ENCODE data around the gene ST3GAL6.

The ST3GAL6 gene

DNA sequence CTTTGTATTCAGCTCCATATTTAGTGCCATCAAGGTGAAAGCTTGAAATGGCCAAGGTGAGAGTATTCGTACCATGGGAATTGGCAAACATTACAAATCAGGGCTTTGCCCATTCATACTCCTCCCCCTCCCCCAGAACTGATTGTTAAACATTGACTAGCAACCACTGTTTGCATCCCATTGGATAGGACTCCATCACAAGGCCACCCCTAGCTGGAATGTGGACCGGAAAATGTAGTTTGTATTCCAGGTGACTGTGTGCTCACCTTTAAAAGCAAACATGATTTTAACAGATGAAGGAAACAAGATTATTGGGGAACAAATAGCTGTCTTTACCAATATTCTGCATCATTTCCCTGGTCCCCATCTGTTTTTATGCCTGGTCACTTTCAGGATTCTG, 14.1 kb downstream of the ST3GAL6 start:
- no peak for DNase-seq (ENCODE audit: low read depth)

DNA sequence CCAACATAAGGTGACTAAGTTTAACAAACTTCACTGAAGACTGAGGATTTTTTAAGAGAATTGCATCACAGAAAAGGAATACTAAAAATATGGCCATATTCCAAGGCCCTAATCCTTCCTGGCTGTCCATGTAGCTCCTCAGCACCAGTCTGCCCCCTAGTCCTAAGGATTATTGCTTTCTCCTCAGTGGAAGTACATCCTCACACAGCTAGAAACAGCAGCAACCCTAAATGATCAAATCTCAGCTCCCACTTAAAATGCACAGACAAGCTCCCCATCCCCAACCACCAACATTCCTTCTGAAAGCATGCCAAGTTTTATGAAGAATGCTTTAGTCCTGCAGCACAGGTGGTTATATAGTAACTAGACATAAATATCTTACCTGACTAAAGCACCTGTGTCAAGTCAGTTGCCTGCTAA, 14.7 kb downstream of the ST3GAL6 start:
- DNase-seq (ENCODE audit: low read depth), result no peak

DNA sequence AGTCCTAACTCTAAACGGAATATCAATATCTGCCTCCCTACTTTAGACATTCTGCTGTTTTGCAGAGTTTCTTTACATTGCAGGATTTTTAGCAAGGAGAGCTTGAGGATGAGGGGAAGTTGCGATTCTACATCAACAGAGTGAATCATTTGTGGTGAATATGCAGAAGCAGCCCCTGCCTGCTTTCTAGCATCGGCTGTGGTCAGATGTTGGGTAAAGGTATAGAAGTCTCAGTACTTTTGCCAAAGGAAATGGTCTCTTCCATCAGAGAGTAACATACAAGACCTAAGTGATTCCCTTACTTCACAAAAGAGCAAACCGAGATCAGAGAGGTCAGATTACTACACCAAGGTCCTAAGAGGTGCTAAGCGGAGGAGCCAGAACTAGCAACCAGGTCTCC, 15.2 kb downstream of the ST3GAL6 start:
- no peak for DNase-seq (ENCODE audit: low read depth)

DNA sequence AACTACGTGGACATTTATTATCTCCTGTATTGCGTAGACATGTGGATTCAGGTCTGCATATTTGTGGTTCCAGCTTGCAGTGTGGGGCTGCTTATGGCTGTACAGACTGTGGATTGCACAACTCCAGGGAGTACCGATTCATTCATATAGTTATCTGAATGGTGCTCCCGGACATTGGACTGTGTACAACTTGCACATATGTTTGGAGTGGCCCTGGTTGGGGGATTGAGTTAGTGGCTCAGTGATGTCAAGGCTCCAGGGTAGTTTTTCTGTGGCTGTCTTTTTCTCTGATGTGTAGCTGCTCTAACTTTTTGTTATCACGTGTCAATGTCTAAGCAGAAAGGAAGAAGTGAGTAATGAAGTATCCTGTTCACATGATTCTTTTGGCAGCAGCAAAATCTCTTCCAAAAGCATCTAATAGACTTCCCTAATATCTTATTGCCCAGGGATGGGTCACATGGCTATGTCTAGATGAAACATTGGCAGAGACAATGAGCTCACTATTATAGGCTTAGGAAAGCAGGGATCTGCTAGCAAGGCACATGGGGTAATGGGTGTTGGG, 15.8 kb downstream of the ST3GAL6 start:
- DNase-seq (ENCODE audit: low read depth), result no peak

DNA sequence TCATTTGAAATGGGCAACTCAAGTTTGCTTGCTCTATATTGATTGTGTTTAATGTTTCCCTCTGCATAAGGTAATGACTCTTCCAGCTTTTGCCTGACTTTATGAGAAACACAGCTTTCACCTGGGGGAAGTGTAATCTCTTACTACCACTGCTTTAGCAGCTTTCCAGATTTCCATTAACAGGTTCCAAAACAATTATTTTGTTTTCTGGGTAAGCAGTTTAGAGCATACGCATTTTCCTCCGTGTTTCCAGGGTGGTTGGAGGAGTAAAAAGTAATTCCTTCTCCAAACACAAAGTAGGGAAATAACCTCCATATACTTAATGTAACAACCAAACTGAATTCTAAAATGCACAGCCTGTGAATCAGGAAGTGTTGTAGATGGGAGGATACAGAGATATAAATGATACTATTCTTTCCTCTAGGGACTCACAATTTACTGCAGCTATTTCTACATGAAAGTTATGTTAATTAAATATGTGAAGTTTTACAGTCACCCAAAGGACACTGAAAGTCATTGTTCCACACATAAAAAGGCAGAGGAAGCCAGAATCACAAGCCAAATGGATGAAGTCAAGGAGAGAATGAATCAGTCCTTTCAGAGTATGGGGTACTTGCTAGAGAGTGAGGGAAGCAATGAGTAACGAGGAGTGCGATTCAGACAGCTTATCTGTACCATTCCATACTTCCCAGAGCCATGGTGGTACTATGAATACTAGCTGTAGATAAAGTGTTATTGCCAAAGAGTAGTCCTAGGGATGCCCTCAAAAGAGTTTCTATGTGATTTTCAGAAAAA, 16.6 kb downstream of the ST3GAL6 start:
- no peak for DNase-seq (ENCODE audit: low read depth)

DNA sequence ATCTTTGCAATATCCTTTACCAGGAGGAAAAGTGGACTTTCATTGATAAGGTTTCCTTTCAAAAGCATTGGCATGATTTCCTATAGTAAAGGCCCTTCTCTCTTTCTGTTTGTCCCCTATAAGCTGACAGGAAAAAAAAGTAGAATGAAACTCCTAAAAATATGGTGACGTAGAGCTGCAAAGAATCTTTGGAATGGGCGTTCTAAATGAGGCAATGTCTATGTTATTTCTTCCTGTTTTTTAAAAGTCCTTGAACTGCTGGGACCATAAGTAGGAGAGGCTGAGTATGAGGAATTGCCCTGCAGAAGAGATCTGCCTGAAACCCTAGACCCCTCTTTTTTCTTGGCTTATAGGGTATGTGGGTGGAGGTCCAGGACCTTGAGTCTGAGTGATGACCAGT, 17.2 kb downstream of the ST3GAL6 start:
- DNase-seq (ENCODE audit: low read depth), result no peak

DNA sequence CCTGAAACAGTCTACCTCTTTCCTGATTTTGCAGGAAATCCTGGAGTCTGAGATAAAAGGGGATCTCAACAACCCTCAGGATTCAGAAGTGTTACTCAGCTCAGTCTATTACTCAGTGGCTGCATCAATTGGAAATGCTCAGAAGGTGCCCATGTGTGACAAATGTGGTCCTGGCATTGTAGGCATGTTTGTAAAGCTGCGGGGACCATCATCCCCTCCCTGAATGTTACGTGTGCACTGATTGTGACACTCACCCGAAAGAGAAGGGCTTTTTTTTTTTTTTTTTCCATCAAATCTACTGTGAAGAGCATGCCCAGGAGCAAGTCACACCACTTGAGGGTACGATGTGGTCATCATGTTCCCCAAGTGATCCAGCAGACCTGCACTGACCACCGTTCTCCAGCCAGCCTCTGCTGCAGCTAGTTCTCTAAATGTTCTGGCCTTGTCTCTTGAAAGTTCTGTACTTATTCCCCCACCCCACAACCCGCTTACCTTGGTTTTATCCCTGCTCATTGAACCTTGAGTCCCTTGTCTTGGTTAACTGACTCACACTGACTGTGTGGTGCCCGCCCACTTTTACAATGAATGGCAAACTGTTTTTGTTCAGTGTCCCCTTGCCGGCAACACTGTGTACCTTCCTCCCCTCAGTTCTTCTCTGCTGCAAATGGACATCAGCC, 19.8 kb downstream of the ST3GAL6 start:
- no peak for DNase-seq (ENCODE audit: low read depth)

DNA sequence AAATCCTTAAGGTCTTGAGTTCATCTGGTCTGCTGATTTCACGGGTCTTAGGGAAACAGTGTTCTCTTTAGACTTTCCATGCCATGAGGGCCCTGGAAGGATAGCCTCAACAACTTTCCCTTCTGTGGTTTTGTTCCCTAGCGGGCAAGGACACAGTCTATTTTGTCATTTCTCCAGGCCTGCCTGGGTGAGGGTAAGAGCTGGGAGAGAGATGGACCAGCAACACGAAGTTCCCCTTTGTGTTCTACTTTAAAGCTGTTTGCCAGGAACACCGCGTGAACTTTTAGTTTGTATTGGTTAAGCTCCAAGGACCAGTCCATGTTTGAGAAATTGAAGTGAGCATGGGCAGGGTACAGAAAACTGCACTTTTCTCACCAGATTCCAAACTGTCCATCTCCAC, 20.9 kb downstream of the ST3GAL6 start:
- DNase-seq (ENCODE audit: low read depth), result no peak

DNA sequence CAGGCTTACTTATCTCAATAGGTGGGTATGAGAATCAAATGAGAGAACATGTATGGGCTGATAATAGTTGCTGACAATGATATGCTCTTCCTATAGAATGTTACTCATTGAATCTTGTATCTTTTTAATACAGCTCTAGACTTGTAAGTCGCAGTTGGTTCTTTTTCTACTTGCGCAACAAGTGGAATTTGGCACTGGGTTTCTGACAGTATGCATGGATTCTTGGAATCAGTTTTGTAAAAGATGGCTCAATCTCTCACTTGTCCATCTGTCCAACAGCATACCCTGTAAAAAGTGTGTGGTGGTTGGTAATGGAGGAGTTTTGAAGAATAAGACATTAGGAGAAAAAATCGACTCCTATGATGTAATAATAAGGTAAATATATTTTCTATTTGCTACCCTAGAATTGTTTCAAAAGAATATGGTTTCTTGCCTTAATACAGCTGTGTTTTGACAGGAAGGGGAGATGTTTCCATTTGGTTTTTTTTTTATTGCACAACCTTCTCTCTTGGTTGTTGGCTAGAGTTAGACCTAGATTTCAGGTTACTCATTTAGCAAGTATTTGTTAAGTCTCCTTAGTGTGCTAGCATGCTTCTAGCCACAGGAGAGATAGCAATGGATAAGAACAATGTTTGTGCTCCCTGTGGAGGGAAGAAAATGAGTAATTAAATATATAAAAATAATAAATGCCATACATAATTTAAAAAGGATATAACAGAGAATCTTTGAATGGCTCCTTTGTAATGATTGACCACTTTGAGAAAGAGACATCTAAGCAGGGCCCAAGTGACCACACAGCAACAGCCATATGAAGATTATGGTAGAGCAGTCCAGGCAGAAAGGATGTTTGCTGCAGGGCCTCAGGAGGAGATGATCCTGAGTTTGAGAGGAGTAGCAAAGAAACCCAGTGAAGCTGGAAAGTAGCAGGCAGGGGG, 21.8 kb downstream of the ST3GAL6 start:
- DNase-seq (ENCODE audit: low read depth), result no peak

DNA sequence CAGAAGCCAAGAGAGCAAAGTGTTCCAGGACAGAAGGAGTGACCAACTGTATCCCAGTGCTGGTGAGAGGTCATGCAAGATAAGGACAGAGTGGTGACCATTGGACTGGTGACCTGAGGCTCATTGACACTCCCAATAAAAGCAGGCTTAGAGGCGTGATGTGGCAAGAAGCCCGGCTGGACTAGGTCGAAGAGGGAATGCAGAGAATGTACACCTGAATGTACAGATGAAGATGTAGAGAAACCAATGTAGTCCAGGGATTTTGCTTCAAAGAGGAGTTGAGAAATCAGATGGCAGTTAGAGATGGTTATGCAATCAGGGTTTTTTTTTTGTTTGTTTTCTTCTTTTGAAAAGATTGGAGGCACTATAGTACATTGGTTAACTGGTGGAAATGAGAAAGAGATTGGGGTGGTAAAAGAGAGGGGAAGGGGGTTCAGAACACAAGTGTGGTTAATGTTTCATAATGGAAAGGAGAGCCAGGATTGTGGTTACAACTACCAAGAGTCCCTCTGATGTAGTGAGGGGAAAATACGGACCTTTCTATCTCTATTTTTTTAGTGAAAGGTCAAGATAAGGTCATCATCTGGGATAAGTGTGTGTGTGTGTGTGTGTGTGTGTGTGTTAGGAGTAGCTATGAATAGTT, 23.3 kb downstream of the ST3GAL6 start:
- no peak for DNase-seq (ENCODE audit: low read depth)

DNA sequence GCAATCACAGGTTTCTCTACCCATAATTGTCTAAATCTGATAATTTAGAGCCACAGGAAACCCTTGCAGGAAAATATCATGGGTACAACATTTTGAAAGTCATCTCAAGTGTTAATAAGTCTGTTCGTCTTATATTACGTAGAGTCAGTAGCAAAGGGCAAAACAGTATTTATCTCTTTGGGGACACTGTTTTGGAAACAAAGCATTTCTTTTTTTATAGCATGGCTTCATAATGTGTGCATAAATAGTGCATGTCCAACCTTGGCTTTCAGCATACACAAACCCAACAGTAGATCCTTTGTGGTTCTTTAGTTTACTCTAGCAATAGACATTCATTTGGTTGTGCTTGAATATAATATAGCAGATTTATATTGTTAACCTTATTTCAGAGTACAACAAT, 24.0 kb downstream of the ST3GAL6 start:
- DNase-seq (ENCODE audit: low read depth), result no peak

DNA sequence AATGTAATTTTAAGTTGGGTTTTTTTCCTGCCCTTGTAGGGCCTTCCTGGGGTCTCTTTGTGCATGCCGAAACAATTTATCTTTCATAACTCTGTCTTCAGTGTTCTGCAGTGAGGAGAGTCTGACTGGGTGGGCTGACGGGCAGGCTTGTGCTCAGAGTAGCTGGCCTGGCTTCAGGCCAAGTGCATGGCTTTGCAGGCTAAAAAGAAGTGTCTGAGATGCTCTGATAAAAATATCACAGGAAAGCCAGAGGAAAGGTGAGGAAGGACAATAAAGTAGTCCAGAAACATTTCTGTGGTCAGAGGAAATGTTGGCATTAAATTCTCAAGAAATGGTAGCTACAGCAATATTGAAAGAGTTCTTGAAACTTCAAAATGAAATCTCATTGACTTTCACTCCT, 25.5 kb downstream of the ST3GAL6 start:
- no peak for DNase-seq (ENCODE audit: low read depth)

DNA sequence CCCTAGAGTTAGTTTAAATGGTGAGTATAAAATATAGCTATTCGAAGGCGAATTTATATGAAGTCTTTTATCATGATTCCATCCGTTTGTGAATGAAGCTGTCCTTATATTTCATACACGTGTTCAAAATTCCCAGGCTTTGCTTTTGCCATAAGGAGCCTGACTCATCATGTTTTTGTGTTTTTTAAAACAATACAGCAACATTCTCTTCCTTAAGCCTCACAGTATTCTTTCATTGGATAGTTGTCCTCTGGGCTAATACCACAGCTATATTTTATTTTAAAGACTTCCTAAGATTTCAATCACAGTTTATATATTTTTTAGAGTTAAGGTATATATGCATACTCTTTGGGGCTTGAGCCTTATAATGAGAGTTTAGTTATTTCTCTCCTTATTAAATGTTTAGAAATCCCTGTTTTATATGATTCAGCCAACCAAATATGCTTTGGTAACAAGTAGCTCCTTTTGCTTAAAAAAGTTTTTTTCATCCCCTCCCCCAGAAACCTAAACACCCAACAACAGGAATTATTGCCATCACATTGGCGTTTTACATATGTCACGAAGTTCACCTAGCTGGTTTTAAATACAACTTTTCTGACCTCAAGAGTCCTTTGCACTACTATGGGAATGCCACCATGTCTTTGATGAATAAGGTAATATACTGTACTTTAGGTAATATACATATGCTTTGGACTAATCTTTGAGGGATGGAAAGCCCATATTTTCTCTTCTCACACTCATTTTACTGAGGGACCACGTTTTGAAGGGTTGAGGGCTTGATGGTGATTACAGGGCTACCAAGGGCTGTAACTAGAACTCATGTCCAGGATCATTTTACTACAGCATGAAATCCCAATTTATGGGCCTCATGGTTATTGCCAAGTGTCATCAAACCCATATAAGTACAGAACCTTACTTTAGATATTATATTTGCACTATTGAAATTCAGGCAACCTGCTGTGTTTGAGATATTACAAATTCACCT, 28.5 kb downstream of the ST3GAL6 start:
- DNase-seq (ENCODE audit: low read depth), result no peak

DNA sequence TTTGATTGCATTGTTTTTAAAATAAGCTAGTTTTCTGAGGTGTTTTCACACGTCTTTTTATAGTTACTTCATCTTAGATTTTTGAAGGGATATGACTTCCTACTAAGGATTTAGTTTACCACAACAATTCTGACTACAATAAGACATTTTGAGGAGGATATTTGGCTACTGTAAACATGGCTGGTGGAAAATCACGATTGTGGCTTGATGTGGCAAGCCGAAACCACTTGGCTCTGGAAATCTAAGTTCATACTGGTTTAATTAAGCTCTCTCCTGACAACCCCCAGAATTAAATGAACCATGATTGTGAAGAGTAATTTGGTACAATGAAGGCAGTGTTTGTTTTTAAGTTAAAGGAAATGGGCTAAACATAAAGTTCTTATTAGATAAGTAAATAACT, 30.8 kb downstream of the ST3GAL6 start:
- no peak for DNase-seq (ENCODE audit: low read depth)

DNA sequence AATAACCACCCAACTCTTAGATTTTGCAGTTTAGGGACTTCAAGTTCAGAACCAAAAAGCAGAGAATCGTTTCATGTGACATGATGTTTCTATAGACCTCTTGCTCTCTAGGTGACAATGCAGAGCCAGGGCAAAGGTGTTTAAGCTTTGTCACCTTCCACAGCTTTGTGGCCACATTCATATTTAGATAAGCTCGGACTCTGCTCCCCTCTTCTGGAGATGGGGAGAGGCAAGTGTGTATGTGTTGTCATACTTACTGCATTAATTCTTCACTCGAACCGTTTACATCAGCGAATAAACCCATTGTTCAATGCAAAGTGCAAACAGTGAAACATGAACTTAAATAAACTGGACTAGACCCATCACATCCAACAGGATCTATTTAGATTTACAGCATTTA, 33.2 kb downstream of the ST3GAL6 start:
- DNase-seq (ENCODE audit: low read depth), result no peak

DNA sequence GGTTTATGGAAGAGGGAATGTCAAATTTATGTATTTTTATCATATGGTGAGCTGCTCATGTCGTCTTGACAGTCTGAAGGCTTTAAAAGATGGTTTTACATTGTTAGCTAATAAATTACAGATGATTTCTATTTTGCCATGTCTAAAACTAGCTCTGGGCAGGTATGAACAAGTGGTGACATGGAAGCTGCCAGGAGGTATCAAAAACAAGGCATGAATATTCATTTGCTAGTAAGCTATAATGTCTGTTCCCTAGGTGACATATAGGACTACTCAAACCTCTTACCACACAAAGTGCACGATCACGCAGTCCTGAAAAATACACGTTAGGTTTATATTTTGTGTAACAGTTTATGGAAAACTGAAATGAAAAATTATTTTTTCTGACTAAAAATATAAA, 34.8 kb downstream of the ST3GAL6 start:
- no peak for DNase-seq (ENCODE audit: low read depth)

DNA sequence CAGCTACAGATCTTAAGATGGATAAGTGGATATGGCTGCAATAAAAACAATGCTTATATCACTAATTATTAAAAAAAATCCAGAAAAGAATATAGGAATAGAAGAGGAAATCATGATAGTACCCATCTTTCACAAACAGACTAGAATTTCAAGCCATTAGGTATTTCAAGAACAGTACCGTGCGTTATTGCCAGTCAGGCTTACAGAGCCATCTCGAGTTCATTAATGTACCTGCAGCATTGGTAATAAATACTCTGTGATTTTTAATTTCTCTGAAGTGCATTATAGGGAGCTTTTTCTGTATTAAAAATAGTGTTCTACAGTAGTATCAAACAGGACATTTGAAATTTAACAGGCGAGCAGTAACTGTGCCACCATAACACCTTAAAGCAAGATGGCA, 35.7 kb downstream of the ST3GAL6 start:
- no peak for DNase-seq (ENCODE audit: low read depth)

DNA sequence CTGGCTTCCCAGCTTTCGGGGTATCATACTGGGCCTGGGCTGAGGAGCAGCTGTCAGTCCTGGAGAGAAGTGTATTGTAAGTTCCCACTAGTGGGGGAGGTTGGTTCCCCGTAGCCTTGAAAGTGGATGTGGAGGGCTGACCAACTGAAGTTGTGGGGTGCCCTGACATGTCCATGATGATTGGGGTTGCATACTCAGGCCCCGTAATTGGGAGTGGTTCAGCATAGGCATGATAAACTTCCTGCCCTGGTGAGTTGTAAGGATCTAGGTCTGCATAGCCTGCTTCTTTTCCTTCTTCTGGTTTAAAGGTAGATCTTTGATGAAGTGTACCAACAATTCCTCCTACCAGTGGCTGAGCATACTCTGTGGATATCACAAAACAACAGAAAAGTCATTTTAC, 36.3 kb downstream of the ST3GAL6 start:
- DNase-seq (ENCODE audit: low read depth), result no peak

DNA sequence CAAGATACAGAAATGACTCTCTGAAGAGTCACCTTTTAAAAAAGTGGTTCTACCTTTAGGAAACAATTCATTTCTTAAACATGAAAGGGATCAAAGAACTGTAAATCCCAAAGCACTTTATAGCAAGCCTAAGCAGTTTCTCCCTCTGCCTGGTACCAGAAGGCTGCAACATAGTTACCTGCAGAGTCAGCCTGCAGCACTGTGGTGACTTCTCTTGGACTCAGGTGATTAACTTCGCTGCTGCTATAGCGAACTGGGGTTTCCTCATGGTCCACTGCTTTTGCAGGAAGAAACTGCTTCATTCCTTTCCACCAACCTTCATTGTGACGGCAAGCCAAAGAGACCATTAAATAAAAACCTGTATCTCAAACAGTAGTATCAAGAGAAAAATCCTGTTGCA, 37.3 kb downstream of the ST3GAL6 start:
- DNase-seq (ENCODE audit: low read depth), result no peak

DNA sequence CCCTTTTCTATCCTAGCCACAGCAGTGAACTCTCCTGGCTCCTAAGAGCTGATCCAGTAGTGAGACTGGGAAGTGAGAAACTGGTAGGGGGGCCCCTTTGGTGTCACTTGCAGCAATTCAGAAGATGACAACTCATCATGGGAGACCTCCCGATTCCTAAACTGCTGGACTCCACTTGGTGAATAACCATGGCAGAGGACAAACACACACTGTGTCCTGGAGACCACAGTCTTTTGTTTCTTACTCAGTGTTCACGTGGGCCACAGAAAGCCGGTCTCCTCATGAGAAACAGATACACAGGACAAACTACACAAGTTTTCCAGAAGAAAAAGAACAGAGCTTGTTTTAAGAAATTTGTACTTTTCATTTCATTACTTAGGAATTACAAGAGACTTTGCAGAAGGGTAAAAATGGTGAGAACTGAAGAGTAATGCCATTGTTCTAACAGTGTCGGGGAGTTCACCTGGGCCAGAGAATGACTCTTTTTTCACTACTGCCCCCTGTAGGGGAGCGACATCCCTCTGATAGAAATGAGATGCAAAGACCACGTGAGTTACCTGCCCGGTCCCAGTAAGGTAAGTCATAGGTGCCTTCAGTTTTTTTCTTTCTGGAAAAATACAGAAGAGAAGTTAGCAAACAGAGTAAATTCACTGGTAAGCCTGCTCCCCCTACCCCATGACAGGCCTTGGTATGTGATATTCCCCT, 38.1 kb downstream of the ST3GAL6 start:
- DNase-seq (ENCODE audit: low read depth), result no peak

Measured in activated T-helper 1 cell treated with Interleukin-2 at 50 U/mL for 16 hours (primary cell).